OCI-LY1 (cell line): ENCODE data around the gene WDFY4.

Experiments used
- H2AFZ ChIP-seq: fragments of 200-600 bp; sonication (generic), shearing (Covaris generic); 2 replicates; pipeline ENCODE4 v1.6.0; 2014; ENCODE audit warnings: antibody characterized with exemption, mild to moderate bottlenecking, low read length
- H3F3A ChIP-seq: fragments of 200-600 bp; sonication (generic), shearing (Covaris generic); 2 replicates; pipeline ENCODE4 v1.6.0; 2014; ENCODE audit warnings: mild to moderate bottlenecking, antibody characterized with exemption, low read length, moderate library complexity; ENCODE audit not compliant: insufficient read depth
- H3K27ac ChIP-seq: fragments of 200-600 bp; sonication (generic); 2 replicates; pipeline ENCODE4 v1.5.1; 2014; ENCODE audit warnings: low read length, mixed run types, mild to moderate bottlenecking, low read depth; ENCODE audit not compliant: poor library complexity, severe bottlenecking
- H3K27me3 ChIP-seq: fragments of 200-600 bp; sonication (generic); 2 replicates; pipeline ENCODE4 v1.6.0; 2014; ENCODE audit warnings: antibody characterized with exemption, mild to moderate bottlenecking, low read length, moderate library complexity; ENCODE audit not compliant: insufficient read depth
- H3K36me3 ChIP-seq: fragments of 200-600 bp; sonication (generic); 2 replicates; pipeline ENCODE4 v1.6.1; 2014; ENCODE audit warnings: mild to moderate bottlenecking, antibody characterized with exemption, low read length, moderate library complexity, mixed read lengths; ENCODE audit not compliant: insufficient read depth
- H3K4me1 ChIP-seq: fragments of 200-600 bp; sonication (generic); 2 replicates; pipeline ENCODE4 v1.5.1; 2014; ENCODE audit warnings: mild to moderate bottlenecking, low read length, moderate library complexity; ENCODE audit not compliant: insufficient read depth, severe bottlenecking
- H3K4me2 ChIP-seq: fragments of 200-600 bp; sonication (generic), shearing (Covaris generic); 2 replicates; pipeline ENCODE4 v1.6.1; 2014; ENCODE audit warnings: low read length
- H3K4me3 ChIP-seq: fragments of 200-600 bp; sonication (generic); 2 replicates; pipeline ENCODE4 v1.5.1; 2014; ENCODE audit warnings: low read length, low read depth, mild to moderate bottlenecking, mixed read lengths; ENCODE audit not compliant: poor library complexity, severe bottlenecking
- H3K79me2 ChIP-seq: fragments of 200-600 bp; shearing (Covaris generic); 2 replicates; pipeline ENCODE4 v1.6.1; 2016; ENCODE audit warnings: mixed run types, low read length, mixed read lengths; ENCODE audit not compliant: insufficient read depth
- H3K9ac ChIP-seq: fragments of 200-600 bp; sonication (generic), shearing (Covaris generic); 2 replicates; pipeline ENCODE4 v1.6.1; 2014; ENCODE audit warnings: mild to moderate bottlenecking, low read length, mixed read lengths
- H3K9me2 ChIP-seq: fragments of 200-600 bp; sonication (generic), shearing (Covaris generic); 2 replicates; pipeline ENCODE4 v1.6.1; 2014; ENCODE audit warnings: low read depth, mild to moderate bottlenecking, low read length, mixed read lengths
- H3K9me3 ChIP-seq: fragments of 200-600 bp; shearing (Covaris generic); 2 replicates; pipeline ENCODE4 v1.6.1; 2014; ENCODE audit warnings: low read length, mixed read lengths
- H4K20me1 ChIP-seq: fragments of 200-600 bp; sonication (generic), shearing (Covaris generic); 2 replicates; pipeline ENCODE4 v1.6.0; 2016; ENCODE audit warnings: mild to moderate bottlenecking, low read length; ENCODE audit not compliant: insufficient read depth
- EZH2 ChIP-seq: fragments of 200-600 bp; sonication (generic), shearing (Covaris generic); IDR thresholded peaks from 2 replicates; pipeline ENCODE4 v1.8.0; 2017; ENCODE audit warnings: borderline replicate concordance, mixed run types, mild to moderate bottlenecking, antibody characterized with exemption, low read length, moderate library complexity, mixed read lengths
- TF ChIP-seq, protein P1 (sequence below): fragments of 200-600 bp; sonication (generic), shearing (Covaris generic); IDR thresholded peaks from 2 replicates; pipeline ENCODE4 v1.5.1; 2017; ENCODE audit warnings: mild to moderate bottlenecking, antibody characterized with exemption, low read length, moderate library complexity, mixed read lengths

The WDFY4 gene

GRCh38 chr10:48907730-48908129 lies 223.1 kb downstream of the WDFY4 start:
- Histone ChIP-seq H3K79me2 (no peaks in the 10 kb centered on the region), H3K4me2 (no peak overlapping the region), H4K20me1 (no peaks in the 10 kb centered on the region), H3K36me3 (peaks cover 46% of the 10 kb centered on the region; the same call in 1 of the 2 replicates), H2AFZ (no peak overlapping the region), H3K27me3 (no peaks in the 10 kb centered on the region), H3K9ac (no peak overlapping the region), H3K4me1 (no peaks in the 10 kb centered on the region), H3K4me3 (no peak overlapping the region), H3F3A (no peaks in the 10 kb centered on the region), H3K9me2 (no peaks in the 10 kb centered on the region), H3K9me3 (no peaks in the 10 kb centered on the region), H3K27ac (no peak overlapping the region)
- no peak for TF ChIP-seq EZH2
- TF ChIP-seq, protein P1, sequence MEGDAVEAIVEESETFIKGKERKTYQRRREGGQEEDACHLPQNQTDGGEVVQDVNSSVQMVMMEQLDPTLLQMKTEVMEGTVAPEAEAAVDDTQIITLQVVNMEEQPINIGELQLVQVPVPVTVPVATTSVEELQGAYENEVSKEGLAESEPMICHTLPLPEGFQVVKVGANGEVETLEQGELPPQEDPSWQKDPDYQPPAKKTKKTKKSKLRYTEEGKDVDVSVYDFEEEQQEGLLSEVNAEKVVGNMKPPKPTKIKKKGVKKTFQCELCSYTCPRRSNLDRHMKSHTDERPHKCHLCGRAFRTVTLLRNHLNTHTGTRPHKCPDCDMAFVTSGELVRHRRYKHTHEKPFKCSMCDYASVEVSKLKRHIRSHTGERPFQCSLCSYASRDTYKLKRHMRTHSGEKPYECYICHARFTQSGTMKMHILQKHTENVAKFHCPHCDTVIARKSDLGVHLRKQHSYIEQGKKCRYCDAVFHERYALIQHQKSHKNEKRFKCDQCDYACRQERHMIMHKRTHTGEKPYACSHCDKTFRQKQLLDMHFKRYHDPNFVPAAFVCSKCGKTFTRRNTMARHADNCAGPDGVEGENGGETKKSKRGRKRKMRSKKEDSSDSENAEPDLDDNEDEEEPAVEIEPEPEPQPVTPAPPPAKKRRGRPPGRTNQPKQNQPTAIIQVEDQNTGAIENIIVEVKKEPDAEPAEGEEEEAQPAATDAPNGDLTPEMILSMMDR, result no peak

DNA sequence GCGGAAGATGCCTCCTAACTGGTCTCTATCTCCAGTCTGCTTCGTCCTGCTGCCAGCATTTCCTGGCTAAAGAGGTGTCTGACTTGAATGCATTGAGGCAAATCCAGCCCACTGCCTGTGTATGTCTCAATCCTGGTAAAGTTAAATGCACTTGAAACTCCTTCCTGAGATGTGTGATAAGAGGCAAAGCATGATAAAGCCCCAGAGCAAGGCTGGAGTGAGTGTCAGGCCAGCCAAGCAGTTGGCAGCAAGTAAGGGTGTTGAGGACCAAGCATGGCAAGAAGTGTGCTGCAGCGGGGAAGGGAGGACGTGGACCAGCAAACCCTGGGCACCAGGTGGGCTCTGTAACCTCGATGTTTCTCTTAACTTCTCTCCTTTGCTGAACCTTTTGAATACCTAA lies 225.9 kb downstream of the WDFY4 start:
- no peak overlapping the region for H3K9ac ChIP-seq
- no peak overlapping the region for H3K27ac ChIP-seq
- H3K4me1 ChIP-seq, result no peaks in the 10 kb centered on the region
- H3K4me3 ChIP-seq, result no peak overlapping the region
- no peaks in the 10 kb centered on the region for H3K79me2 ChIP-seq
- H3K9me3 ChIP-seq, result no peaks in the 10 kb centered on the region
- peaks cover 37% of the 10 kb centered on the region; the same call in 1 of the 2 replicates for H3K36me3 ChIP-seq
- H3K4me2 ChIP-seq, result no peak overlapping the region
- no peaks in the 10 kb centered on the region for H3K27me3 ChIP-seq
- H3K9me2 ChIP-seq, result no peaks in the 10 kb centered on the region
- H4K20me1 ChIP-seq, result no peaks in the 10 kb centered on the region
- no peak overlapping the region for H2AFZ ChIP-seq
- H3F3A ChIP-seq, result no peaks in the 10 kb centered on the region
- TF ChIP-seq, protein P1, result no peak
- TF ChIP-seq EZH2, result no peak

DNA sequence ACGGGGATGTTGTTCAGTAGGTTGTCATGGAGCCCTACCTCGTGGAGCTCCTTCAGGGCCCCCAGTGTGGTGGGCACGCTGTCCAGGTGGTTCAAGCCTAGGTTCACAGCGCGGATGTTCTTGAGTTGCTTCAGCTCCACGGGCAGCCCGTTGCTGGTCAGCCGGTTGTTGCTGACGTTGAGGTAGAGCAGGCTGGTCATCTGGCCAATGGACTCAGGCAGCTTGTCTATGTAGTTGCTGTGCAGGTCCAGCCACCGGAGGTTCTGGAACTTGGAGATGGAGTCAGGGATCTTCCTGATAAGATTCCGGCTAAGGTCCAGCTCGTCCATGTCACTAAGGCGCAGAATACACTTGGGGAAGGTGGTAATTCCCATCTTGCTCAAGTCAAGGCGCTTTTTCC lies 229.0 kb downstream of the WDFY4 start:
- H3K4me1 ChIP-seq, result no peaks in the 10 kb centered on the region
- H3K36me3 ChIP-seq, result peaks cover 53% of the 10 kb centered on the region; the same call in 1 of the 2 replicates
- no peaks in the 10 kb centered on the region for H3K79me2 ChIP-seq
- TF ChIP-seq, protein P1, result no peak
- TF ChIP-seq EZH2, result no peak
- no peak overlapping the region for H3K27ac ChIP-seq
- no peaks in the 10 kb centered on the region for H4K20me1 ChIP-seq
- H3K9me2 ChIP-seq, result no peaks in the 10 kb centered on the region
- H3K9ac ChIP-seq, result no peak overlapping the region
- no peaks in the 10 kb centered on the region for H3K27me3 ChIP-seq
- no peaks in the 10 kb centered on the region for H3K9me3 ChIP-seq
- H3K4me2 ChIP-seq, result no peak overlapping the region
- no peak overlapping the region for H2AFZ ChIP-seq
- no peaks in the 10 kb centered on the region for H3F3A ChIP-seq
- no peak overlapping the region for H3K4me3 ChIP-seq
